ENCODE measurements around the gene RELB. TPM values are rescaled to one million over a fixed set of nuclear protein-coding genes. Genes with fewer than 3 reads are reported as not detected.
"Not testable (repeated sequence)": the region's sequence is repeated elsewhere in the genome, so short reads cannot be mapped to it uniquely, and the experiment has no call there.

The RELB gene
- total and polyA plus RNA-seq, 9 donors, result 3.0 to 23.2 (median 10.1) TPM

DNA sequence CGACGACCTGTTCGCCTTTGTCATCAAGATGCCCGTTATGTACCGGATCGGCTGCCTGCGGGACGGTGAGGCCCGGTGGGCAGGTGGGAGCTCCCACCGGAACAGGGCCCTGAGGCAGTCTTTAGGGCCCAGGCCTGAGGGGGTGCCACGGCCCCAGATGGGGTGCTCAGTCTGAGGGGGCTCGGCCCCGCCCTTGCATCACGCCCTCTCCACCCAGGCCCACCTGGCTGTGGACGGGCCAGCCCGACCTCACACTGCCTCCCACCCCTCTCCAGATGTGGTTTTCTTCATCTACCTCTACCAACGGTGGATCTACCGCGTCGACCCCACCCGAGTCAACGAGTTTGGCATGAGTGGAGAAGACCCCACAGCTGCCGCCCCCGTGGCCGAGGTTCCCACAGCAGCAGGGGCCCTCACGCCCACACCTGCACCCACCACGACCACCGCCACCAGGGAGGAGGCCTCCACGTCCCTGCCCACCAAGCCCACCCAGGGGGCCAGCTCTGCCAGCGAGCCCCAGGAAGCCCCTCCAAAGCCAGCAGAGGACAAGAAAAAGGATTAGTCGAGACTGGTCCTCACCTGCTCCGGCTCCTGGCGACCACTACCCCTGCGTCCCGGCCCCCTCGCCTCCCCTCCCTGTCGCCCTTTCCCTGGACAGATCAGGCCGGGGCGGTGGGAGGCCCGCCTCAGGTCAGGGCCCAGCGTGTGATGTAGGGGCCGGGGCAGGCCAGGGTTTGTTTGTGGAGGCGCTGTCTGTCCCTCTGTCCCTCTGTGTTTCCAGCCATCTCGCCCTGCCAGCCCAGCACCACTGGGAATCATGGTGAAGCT lies 8.7 kb upstream of the RELB start:
- 82 to 86% (median 86%) methylated on average over 43 to 44 of the region's 44 CpGs for WGBS, 3 donors
- Histone ChIP-seq H3K4me1 (ENCODE audit: insufficient read depth) (no peaks in the 10 kb centered on the region), H3K36me3 (no peaks in the 10 kb centered on the region), H3K4me3 (no peak overlapping the region), H3K27me3 (no peaks in the 10 kb centered on the region), H3K27ac (no peak overlapping the region), H3K9me3 (no peaks in the 10 kb centered on the region)
- intact Hi-C loops (cut with DNase I), result no loop called here
- TF ChIP-seq, protein P1, sequence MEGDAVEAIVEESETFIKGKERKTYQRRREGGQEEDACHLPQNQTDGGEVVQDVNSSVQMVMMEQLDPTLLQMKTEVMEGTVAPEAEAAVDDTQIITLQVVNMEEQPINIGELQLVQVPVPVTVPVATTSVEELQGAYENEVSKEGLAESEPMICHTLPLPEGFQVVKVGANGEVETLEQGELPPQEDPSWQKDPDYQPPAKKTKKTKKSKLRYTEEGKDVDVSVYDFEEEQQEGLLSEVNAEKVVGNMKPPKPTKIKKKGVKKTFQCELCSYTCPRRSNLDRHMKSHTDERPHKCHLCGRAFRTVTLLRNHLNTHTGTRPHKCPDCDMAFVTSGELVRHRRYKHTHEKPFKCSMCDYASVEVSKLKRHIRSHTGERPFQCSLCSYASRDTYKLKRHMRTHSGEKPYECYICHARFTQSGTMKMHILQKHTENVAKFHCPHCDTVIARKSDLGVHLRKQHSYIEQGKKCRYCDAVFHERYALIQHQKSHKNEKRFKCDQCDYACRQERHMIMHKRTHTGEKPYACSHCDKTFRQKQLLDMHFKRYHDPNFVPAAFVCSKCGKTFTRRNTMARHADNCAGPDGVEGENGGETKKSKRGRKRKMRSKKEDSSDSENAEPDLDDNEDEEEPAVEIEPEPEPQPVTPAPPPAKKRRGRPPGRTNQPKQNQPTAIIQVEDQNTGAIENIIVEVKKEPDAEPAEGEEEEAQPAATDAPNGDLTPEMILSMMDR (IDR thresholded peaks at IDR 0.05), result no peak
- TF ChIP-seq EP300 (IDR thresholded peaks at IDR 0.05), result no peak
- TF ChIP-seq POLR2A (IDR thresholded peaks at IDR 0.05), result no peak
- no peak for DNase-seq

GRCh38 chr19:44993526-44993925 lies 7.7 kb upstream of the RELB start:
- Histone ChIP-seq H3K4me3 (no peak overlapping the region), H3K27me3 (no peaks in the 10 kb centered on the region), H3K36me3 (no peaks in the 10 kb centered on the region), H3K4me1 (ENCODE audit: insufficient read depth) (no peaks in the 10 kb centered on the region), H3K27ac (no peak overlapping the region), H3K9me3 (no peaks in the 10 kb centered on the region)
- intact Hi-C loops (cut with DNase I), result no loop called here
- DNase-seq, result no peak
- TF ChIP-seq, protein P1 (IDR thresholded peaks at IDR 0.05), result no peak
- no peak for TF ChIP-seq POLR2A (IDR thresholded peaks at IDR 0.05)
- no peak for TF ChIP-seq EP300 (IDR thresholded peaks at IDR 0.05)
- 80 to 83% (median 81%) methylated on average over 6 of the region's 6 CpGs for WGBS, 3 donors

DNA sequence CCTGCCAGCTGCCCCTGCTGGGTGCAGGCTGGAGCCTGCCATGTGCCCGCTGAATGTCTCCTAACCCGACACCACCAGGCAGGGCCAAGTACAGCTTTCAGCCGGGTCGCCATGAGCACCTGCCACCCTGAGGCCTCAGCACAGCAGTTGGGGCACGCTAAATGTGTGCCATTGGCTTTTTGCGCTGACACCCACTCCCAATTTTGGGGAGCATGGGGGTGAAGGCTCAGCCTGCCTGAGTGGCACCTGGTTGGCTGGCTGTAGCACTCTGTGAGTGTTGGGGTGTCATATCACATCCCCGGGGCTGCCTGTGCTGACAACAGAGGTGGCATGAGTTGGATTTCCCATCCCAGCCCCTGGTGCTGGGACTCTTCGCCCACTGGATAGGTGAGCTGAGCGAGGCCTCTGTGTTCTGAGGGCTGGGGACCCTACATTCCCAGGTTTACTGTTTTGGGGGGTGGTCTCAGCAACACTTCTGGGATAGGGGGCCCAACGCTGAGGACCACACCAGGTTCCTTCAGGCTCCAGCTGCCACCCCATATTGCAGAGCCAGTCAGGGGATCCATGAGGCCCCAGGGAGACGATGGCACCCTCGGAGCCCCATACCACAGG lies 7.2 kb upstream of the RELB start:
- H3K27ac ChIP-seq, result no peak overlapping the region
- H3K9me3 ChIP-seq, result no peaks in the 10 kb centered on the region
- DNase-seq, result no peak
- no peaks in the 10 kb centered on the region for H3K36me3 ChIP-seq
- intact Hi-C loops (cut with DNase I), result no loop called here
- TF ChIP-seq POLR2A (IDR thresholded peaks at IDR 0.05), result no peak
- no peak for TF ChIP-seq EP300 (IDR thresholded peaks at IDR 0.05)
- H3K27me3 ChIP-seq, result no peaks in the 10 kb centered on the region
- no peak overlapping the region for H3K4me3 ChIP-seq
- H3K4me1 ChIP-seq (ENCODE audit: insufficient read depth), result no peaks in the 10 kb centered on the region
- 81 to 86% (median 82%) methylated on average over 12 of the region's 12 CpGs for WGBS, 3 donors

- no peak overlapping the region for H3K4me3 ChIP-seq
- no peaks in the 10 kb centered on the region for H3K27me3 ChIP-seq
- no peak for DNase-seq
- H3K36me3 ChIP-seq, result no peaks in the 10 kb centered on the region
- WGBS, 3 donors, result 87 to 90% (median 88%) methylated on average over 4 of the region's 4 CpGs
- H3K27ac ChIP-seq, result no peak overlapping the region
- TF ChIP-seq POLR2A (IDR thresholded peaks at IDR 0.05) (no peak), EP300 (IDR thresholded peaks at IDR 0.05) (no peak)
- intact Hi-C loops (cut with DNase I), result no loop called here
- peaks cover 3% of the 10 kb centered on the region for H3K4me1 ChIP-seq (ENCODE audit: insufficient read depth)
- no peaks in the 10 kb centered on the region for H3K9me3 ChIP-seq
Observed at GRCh38 chr19:44998025-44998424, 3.2 kb upstream of the RELB start.

GRCh38 chr19:44999131-44999925 lies 1.9 kb upstream of the RELB start:
- DNase-seq; H3K27me3 ChIP-seq; H3K9me3 ChIP-seq; H3K36me3 ChIP-seq; intact Hi-C loops (cut with DNase I); H3K4me3 ChIP-seq; H3K27ac ChIP-seq; H3K4me1 ChIP-seq (ENCODE audit: insufficient read depth): not testable (repeated sequence)
- 66 to 71% (median 68%) methylated on average over 12 of the region's 12 CpGs for WGBS, 3 donors

DNA sequence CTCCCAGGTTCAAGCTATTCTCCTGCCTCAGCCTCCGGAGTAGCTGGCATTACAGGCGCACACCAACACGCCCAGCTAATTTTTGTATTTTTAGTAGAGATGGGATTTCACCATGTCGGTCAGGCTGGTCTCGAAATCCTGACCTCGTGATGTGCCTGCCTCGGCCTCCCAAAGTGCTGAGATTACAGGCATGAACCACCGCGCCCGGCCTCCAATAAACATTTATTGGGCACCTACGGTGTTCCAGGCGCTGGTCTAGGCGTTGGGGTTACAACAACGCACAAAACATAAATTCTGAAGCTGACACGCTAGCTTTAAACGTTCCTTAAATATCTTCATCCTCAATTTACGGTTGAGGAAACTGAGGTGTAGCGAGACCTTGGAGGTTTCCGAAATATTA lies 599 bp upstream of the RELB start:
- H3K4me3 ChIP-seq, result peak overlapping the region; percentile 15
- whole genome bisulfite sequencing, 3 donors, result 48 to 63% (median 55%) methylated on average over 19 of the region's 19 CpGs
- H3K9me3 ChIP-seq; H3K27me3 ChIP-seq; H3K4me1 ChIP-seq (ENCODE audit: insufficient read depth); H3K36me3 ChIP-seq; intact Hi-C loops (cut with DNase I): not testable (repeated sequence)
- peak in 1 of 5 donors; percentile 46 for DNase-seq
- H3K27ac ChIP-seq, result peak overlapping the region; percentile 57 to 73
